ENCODE measurements around the gene LHPP.

- TF ChIP-seq OSR1 (CRISPR knock-in tag; IDR thresholded peaks at IDR 0.05): no peak
- TF ChIP-seq, protein P1, sequence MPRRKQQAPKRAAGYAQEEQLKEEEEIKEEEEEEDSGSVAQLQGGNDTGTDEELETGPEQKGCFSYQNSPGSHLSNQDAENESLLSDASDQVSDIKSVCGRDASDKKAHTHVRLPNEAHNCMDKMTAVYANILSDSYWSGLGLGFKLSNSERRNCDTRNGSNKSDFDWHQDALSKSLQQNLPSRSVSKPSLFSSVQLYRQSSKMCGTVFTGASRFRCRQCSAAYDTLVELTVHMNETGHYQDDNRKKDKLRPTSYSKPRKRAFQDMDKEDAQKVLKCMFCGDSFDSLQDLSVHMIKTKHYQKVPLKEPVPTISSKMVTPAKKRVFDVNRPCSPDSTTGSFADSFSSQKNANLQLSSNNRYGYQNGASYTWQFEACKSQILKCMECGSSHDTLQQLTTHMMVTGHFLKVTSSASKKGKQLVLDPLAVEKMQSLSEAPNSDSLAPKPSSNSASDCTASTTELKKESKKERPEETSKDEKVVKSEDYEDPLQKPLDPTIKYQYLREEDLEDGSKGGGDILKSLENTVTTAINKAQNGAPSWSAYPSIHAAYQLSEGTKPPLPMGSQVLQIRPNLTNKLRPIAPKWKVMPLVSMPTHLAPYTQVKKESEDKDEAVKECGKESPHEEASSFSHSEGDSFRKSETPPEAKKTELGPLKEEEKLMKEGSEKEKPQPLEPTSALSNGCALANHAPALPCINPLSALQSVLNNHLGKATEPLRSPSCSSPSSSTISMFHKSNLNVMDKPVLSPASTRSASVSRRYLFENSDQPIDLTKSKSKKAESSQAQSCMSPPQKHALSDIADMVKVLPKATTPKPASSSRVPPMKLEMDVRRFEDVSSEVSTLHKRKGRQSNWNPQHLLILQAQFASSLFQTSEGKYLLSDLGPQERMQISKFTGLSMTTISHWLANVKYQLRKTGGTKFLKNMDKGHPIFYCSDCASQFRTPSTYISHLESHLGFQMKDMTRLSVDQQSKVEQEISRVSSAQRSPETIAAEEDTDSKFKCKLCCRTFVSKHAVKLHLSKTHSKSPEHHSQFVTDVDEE (CRISPR knock-in tag; IDR thresholded peaks at IDR 0.05): no peak
- TF ChIP-seq PATZ1 (CRISPR knock-in tag; IDR thresholded peaks at IDR 0.05; ENCODE audit: borderline replicate concordance): no peak
- no peak for TF ChIP-seq ARNTL (CRISPR knock-in tag; IDR thresholded peaks at IDR 0.05; ENCODE audit: borderline replicate concordance, low read depth)
- TF ChIP-seq ZNF70 (CRISPR knock-in tag; IDR thresholded peaks at IDR 0.05): no peak
- TF ChIP-seq TCF4 (CRISPR knock-in tag; IDR thresholded peaks at IDR 0.05; ENCODE audit: borderline replicate concordance): no peak
- no peak for TF ChIP-seq CSRNP3 (CRISPR knock-in tag; IDR thresholded peaks at IDR 0.05)
- no peak for TF ChIP-seq GLIS3 (CRISPR knock-in tag; IDR thresholded peaks at IDR 0.05)
- no peak for TF ChIP-seq TOX (CRISPR knock-in tag; IDR thresholded peaks at IDR 0.05; ENCODE audit: borderline replicate concordance)
Observed at GRCh38 chr10:124508070-124508667, 46.5 kb downstream of the LHPP start.

Measured in SK-N-SH treated with all-trans-retinoic acid at 6 μM for 48 hours (cell line).